Left ventricle myocardium inferior (tissue), 1 donor: ENCODE measurements around the gene NUDT14. TPM values are rescaled to one million over a fixed set of nuclear protein-coding genes. Genes with fewer than 3 reads are reported as not detected.

Experiments used
- DNase-seq: peaks from one replicate; pipeline ENCODE4 v3.0.0-alpha.2; 2020
- H3K27ac ChIP-seq: fragments of 200-600 bp; replicated peaks from 2 replicates; pipeline ENCODE4 v1.8.0; 2021
- H3K27me3 ChIP-seq: fragments of 200-600 bp; 2 replicates; pipeline ENCODE4 v1.8.0; 2021; ENCODE audit warnings: low read depth
- H3K36me3 ChIP-seq: fragments of 200-600 bp; 2 replicates; pipeline ENCODE4 v1.8.0; 2021
- H3K4me1 ChIP-seq: fragments of 200-600 bp; 2 replicates; pipeline ENCODE4 v1.8.0; 2021
- H3K4me3 ChIP-seq: fragments of 200-600 bp; 2 replicates; pipeline ENCODE4 v1.8.0; 2021; ENCODE audit warnings: mild to moderate bottlenecking, moderate library complexity
- H3K9me3 ChIP-seq: fragments of 200-600 bp; replicated peaks from 2 replicates; pipeline ENCODE4 v1.8.0; 2021
- intact Hi-C: fragments of 100-400 bp; cut with micrococcal nuclease; formaldehyde crosslinking; loops from one replicate; pipeline ENCODE4 v1.11.0; 2022
- total RNA-seq: library from RNA; stranded (reverse); fragmentation: NEBNext Ultra II Directional; extraction: Animal tissue kit (Norgen Biotek cat#: 25700); gene quantifications from one replicate; pipeline ENCODE4 v1.2.1, GENCODE V29; 2021
- TF ChIP-seq, protein P1 (sequence below): fragments of 200-600 bp; IDR thresholded peaks from 2 replicates; pipeline ENCODE4 v1.8.0; 2021; ENCODE audit warnings: antibody characterized with exemption, mild to moderate bottlenecking, borderline replicate concordance
- donor health status: DM: no; HTN: yes; CAD: no; lungs with severe emphysema.

Gene NUDT14
- total RNA-seq, 1 donor from 2014 or later, result 22.9 TPM

DNA sequence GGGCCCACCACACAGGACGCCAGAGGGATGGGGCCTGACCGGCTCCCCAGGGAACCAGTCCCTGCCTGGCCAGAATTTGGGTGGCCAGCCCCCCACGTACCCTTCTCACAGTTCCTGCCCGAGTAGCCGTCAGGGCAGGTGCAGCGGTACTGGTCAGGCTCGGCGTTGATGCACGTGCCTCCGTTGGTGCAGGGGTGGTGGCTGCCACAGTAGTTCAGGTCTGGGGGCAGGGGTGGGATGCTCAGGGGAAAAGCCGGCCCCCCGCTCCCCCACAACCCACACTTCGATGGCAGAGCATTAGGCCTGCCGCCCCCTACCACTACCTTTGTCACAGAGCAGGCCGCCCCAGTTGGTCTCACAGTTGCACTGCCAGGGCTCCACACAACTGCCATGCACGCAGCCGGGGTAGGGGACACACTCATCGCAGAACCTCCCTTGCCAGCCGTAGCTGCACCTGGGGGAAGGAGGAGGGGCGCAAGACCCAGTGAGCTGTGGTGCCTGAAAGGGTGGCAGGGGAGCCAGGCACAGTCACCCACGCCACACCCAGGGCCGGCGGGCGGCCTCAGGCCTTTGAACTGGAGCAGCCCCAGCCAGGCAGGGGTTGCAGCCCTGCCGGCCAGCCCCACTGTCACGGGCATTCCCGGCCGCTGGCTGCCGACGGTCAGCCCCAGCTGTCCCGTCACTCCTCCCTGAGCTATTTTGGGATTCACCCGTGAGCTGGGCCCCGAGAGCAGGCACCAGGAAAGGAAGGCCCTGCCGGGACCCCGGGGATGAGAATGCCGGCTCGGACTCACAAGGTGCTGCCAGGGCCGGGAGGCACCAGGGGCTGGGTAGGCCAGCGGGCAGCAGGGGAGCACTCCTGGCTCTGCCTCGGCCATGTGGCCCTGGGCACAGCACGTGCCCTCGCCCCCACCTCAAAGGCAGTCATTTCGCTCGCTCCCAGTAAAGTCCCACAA is 29.0 kb downstream of the NUDT14 start:
- peak overlapping the region; percentile 33 for H3K4me3 ChIP-seq
- H3K9me3 ChIP-seq, result no peaks in the 10 kb centered on the region
- no peaks in the 10 kb centered on the region for H3K27me3 ChIP-seq
- peaks cover 50% of the 10 kb centered on the region for H3K36me3 ChIP-seq
- H3K4me1 ChIP-seq, result peaks cover 44% of the 10 kb centered on the region
- TF ChIP-seq, protein P1, sequence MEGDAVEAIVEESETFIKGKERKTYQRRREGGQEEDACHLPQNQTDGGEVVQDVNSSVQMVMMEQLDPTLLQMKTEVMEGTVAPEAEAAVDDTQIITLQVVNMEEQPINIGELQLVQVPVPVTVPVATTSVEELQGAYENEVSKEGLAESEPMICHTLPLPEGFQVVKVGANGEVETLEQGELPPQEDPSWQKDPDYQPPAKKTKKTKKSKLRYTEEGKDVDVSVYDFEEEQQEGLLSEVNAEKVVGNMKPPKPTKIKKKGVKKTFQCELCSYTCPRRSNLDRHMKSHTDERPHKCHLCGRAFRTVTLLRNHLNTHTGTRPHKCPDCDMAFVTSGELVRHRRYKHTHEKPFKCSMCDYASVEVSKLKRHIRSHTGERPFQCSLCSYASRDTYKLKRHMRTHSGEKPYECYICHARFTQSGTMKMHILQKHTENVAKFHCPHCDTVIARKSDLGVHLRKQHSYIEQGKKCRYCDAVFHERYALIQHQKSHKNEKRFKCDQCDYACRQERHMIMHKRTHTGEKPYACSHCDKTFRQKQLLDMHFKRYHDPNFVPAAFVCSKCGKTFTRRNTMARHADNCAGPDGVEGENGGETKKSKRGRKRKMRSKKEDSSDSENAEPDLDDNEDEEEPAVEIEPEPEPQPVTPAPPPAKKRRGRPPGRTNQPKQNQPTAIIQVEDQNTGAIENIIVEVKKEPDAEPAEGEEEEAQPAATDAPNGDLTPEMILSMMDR, result no peak
- intact Hi-C loops, result no loop called here
- no peak for DNase-seq
- peak overlapping the region; percentile 91 for H3K27ac ChIP-seq

GRCh38 chr14:105151084-105151837 is 29.9 kb downstream of the NUDT14 start:
- H3K4me1 ChIP-seq, result peaks cover 44% of the 10 kb centered on the region
- no peak overlapping the region for H3K4me3 ChIP-seq
- peaks cover 58% of the 10 kb centered on the region for H3K36me3 ChIP-seq
- DNase-seq, result peak; percentile 13
- intact Hi-C loops, result no loop called here
- H3K27me3 ChIP-seq, result no peaks in the 10 kb centered on the region
- TF ChIP-seq, protein P1, result no peak
- no peaks in the 10 kb centered on the region for H3K9me3 ChIP-seq
- peak overlapping the region; percentile 91 for H3K27ac ChIP-seq

DNA sequence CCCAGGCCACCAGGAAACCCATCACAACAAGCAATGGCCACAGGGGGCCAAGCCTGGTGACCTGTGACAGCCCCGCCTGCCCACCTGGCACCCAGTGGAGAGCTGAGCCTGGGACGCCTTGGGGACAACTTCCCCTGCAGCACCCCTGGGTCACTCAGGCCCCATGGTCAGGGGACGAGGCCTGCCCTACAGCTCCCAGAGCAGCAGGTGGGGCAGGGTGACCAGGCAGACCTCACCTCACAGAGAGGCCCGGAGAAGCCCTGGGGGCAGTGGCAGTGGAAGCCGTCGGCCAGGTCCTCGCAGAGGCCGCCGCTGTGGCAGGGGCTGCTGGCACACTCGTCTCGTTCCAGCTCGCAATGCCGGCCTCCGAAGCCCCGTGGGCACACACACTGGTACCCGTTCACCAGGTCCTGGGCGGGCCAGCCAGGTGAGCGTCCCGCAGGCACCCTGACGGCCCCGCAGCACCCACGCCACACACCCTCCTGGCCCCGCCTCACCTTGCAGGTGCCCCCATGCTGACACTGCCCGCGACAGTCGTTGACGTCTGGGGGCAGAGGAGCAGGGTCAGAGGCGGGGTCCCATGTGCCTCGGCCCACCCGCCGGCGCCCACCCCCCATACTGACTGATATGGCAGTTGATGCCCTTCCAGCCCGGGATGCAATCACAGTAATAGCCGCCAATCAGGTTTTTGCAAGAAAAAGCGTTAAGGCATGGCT is 30.6 kb downstream of the NUDT14 start:
- no peak overlapping the region for H3K27ac ChIP-seq
- peak; percentile 12 for DNase-seq
- TF ChIP-seq, protein P1, result no peak
- intact Hi-C loops, result no loop called here
- H3K4me3 ChIP-seq, result no peak overlapping the region
- H3K27me3 ChIP-seq, result no peaks in the 10 kb centered on the region
- H3K36me3 ChIP-seq, result peaks cover 62% of the 10 kb centered on the region
- H3K4me1 ChIP-seq, result peaks cover 39% of the 10 kb centered on the region
- H3K9me3 ChIP-seq, result no peaks in the 10 kb centered on the region

DNA sequence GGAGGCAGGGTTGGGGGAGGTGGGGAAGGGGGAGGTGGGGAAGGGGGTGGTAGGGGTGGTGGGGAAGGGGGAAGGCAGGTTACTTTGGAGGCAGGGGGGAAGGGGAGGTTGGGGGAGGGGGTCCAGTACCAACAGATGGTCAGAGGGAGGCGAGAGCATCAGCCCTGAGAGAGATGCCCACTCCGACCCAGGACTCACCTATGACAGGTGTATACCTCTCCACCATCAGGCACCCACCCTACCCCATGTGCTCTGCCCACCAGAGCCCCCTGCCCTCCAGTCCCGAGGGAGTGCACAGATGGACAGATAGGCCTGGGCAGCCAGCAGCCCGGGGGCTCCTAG is 31.1 kb downstream of the NUDT14 start:
- no peaks in the 10 kb centered on the region for H3K9me3 ChIP-seq
- peaks cover 62% of the 10 kb centered on the region for H3K36me3 ChIP-seq
- no peaks in the 10 kb centered on the region for H3K27me3 ChIP-seq
- H3K4me1 ChIP-seq, result peaks cover 34% of the 10 kb centered on the region
- no peak overlapping the region for H3K4me3 ChIP-seq
- TF ChIP-seq, protein P1, result no peak
- intact Hi-C loops, result no loop called here
- H3K27ac ChIP-seq, result no peak overlapping the region
- DNase-seq, result peak; percentile 5

DNA sequence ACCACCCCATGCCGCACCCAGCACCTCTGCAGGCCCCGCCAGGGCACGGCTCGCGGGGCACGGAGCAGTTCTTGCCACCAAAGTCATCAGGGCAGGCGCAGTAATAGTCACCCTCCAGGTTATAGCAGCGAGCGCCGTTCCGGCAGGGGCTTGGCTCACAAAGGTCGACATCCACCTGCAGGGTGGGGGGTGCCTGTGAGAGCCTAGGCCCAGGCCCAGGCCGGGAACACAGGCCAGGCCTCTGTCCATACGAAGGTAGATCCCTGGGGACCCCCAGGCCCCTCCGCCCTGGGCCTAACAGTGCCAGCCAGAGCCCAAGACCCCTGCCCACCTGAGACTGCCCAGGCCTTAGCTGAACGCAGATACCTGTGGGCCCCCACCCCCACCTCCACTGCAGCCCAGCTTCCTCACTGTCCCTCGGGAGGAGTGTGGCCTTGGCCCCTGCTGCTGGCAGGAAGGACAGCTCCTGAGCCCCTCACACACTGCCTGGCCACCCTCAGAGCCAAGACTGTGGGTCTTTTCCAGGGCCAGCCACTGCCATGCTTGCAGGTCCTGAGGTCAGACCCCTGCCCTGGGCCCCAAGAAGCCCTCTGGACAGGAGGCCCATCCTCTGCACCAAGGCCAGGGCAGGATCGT is 31.8 kb downstream of the NUDT14 start:
- peak; percentile 12 for DNase-seq
- TF ChIP-seq, protein P1, result no peak
- Histone ChIP-seq H3K27me3 (no peaks in the 10 kb centered on the region), H3K9me3 (no peaks in the 10 kb centered on the region), H3K4me1 (peaks cover 28% of the 10 kb centered on the region), H3K36me3 (peaks cover 68% of the 10 kb centered on the region), H3K4me3 (no peak overlapping the region), H3K27ac (no peak overlapping the region)
- intact Hi-C loops, result no loop called here
